SKM-1 (cell line): ENCODE results near the gene AGAP1.

Source experiments
- DNase-seq: peaks from one replicate; lab custom pipeline; 2025; ENCODE audit not compliant: unreplicated experiment; lab: John Stamatoyannopoulos, UW

AGAP1 gene

GRCh38 chr2:235493775-235494715, at the start of gene AGAP1:
AGAP1 (plus strand) TSS chr2:235494043.
- peak; percentile 39 for DNase-seq

DNA sequence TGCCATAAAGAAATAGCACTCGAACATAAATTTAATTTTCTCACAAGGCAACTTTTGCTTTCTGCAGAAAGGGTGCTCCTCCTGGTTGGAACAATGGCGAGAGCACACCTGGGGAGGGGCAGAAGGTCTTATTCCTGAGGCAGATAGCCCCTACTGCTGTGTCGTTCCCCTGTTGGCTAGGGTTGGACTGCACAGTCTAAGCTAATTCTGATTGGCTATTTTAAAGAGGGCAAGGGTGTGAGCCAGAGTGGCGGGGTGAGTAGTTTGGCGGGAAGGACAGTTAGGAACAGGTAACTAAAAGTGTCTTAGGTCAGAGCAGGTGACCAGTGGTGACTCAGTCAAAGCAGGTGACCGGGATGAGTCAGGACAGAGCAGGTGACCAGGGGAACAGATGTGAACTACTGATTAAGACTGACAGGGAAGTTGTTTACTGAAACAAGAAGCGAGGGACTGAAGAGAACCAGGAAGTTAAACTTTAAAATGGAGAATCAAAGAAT, 49.7 kb upstream of the AGAP1 start:
- no peak for DNase-seq

- DNase-seq: no peak
Measured at GRCh38 chr2:235445116-235445515, 48.7 kb upstream of the AGAP1 start.

- DNase-seq: no peak
Measured at GRCh38 chr2:235446082-235446481, 47.8 kb upstream of the AGAP1 start.

- no peak for DNase-seq
Measured at GRCh38 chr2:235447210-235447609, 46.6 kb upstream of the AGAP1 start.

- no peak for DNase-seq
Measured at GRCh38 chr2:235449568-235449967, 44.3 kb upstream of the AGAP1 start.

GRCh38 chr2:235453605-235454151, 40.2 kb upstream of the AGAP1 start:
- no peak for DNase-seq

DNA sequence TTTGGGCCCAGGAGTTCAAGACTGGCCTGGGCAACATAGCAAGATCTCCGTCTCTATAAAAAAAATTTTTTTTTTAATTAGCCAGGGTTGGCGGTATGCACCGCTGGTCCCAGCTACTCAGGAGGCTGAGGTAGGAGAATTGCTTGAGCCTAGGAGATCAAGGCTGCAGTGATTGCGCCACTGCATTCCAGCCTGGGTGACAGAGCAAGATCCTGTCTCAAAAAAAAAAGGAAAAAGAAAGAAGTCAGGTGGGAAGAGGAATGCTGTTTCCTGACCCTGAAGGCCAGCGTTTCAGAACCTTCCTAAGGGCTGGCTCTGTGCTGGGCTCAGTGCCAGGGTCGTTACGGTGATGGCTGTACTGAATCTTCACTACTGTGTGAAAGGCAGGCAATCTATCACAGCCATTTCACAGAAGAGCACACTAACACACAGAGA, 35.0 kb upstream of the AGAP1 start:
- no peak for DNase-seq

GRCh38 chr2:235460548-235461047, 33.2 kb upstream of the AGAP1 start:
- no peak for DNase-seq

GRCh38 chr2:235461763-235462414, 32.0 kb upstream of the AGAP1 start:
- no peak for DNase-seq

DNA sequence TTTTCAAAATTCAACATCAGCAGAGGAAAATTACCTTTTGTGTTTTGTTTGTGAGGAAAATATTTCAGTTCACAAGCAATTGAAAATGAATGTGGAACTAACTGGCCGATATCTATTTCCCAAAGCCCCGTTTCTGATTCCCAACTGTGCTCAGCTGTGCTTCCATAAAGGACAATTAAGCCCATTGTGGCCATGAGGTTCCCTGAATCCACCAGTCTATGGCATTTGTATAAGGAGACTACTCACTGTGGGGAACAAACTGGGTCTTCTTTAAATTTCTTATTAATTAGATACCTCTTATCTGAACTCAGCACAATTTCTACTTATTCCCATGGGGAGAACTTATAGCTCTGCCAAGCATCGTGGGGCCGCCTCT, 31.4 kb upstream of the AGAP1 start:
- DNase-seq: no peak

- DNase-seq: no peak
Measured at GRCh38 chr2:235463893-235464292, 29.9 kb upstream of the AGAP1 start.

DNA sequence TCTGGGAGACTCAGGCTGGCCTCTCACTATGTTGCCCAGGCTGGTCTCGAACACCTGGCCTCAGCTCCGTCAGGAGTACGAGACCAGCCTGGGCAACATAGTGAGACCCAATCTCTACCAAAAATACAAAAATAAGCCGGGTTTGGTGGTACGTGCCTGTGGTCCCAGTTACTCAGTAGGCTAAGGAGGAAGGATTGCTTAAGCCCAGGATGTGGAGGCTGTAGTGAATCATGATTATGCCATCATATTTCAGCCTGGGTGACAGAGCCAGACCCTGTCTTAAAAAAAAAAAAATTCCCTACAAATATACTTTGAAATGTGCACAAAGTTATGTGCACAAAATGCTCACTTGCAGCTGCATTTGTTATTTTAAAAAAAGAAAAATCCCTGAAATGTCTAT, 26.3 kb upstream of the AGAP1 start:
- no peak for DNase-seq

GRCh38 chr2:235468978-235469655, 24.7 kb upstream of the AGAP1 start:
- no peak for DNase-seq

- DNase-seq: no peak
Measured at GRCh38 chr2:235471186-235471747, 22.6 kb upstream of the AGAP1 start.

- no peak for DNase-seq
Measured at GRCh38 chr2:235472443-235472842, 21.4 kb upstream of the AGAP1 start.

DNA sequence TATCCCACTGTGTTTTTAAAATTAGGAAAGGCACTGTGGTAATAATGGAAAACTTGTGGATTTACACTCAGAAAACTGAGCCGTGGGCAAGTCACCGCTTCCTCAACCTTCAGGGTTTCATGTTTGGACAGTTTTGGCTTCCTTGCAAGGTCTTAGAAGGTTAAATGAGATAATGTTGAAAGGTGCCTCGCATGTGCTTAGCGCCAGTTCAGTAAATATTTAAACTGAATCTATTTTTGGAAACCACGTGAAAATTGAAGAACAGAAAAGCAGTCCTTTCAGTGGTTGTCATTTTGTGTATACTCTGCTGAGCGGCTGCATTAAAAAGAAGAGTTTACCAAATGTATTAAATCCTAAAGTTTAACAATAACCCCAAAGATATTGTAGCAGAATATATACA, 15.2 kb upstream of the AGAP1 start:
- no peak for DNase-seq

GRCh38 chr2:235479604-235480003, 14.2 kb upstream of the AGAP1 start:
- no peak for DNase-seq

GRCh38 chr2:235480614-235481013, 13.2 kb upstream of the AGAP1 start:
- DNase-seq: no peak

DNA sequence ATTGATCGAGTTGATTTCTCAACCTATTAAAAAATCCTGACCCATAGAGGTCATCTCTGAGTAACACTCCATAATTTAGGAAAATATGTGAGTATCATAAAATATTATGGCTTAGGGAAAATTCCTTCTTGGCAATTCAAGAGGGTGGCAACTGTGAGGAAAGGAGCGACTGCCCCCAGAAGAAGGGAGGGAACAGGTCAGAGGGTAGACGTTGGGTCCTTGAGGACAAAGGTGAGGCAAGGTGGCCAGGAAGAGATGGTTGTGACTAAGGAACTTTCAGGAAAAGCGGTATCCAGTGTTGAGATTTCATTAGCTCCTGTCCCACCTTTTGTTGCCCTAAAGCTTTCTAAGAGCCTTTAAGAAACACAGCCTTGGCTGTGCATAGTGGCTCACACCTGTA, 10.5 kb upstream of the AGAP1 start:
- DNase-seq: no peak

DNA sequence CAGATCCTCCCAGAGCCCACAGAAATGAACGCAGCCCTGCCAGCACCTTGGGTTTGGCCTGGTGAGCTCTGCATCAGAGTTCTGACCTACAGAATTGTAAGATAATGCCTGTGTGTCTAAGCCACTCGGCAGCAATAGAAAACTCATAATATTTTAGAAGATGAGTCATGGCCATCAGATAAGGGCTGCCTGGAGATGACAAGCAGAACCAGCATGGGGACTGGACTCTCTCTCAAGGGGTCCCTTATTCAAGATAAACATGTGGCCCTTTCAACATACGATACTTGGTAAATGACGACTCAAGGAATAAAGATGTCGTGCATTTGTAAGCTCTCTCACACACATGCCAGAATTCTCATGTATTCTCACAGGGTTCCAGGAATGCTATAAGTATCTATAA, 8.5 kb upstream of the AGAP1 start:
- no peak for DNase-seq
